GM12873 (cell line): ENCODE results near the gene SHE.

Experiments used
- CTCF ChIP-seq: IDR thresholded peaks from 2 replicates; pipeline ENCODE4 v1.5.1; 2012; ENCODE audit warnings: low read depth, mild to moderate bottlenecking, moderate library complexity, low read length, control low read depth; ENCODE audit not compliant: insufficient read depth; ENCODE audit errors: missing control alignments

The SHE gene

DNA sequence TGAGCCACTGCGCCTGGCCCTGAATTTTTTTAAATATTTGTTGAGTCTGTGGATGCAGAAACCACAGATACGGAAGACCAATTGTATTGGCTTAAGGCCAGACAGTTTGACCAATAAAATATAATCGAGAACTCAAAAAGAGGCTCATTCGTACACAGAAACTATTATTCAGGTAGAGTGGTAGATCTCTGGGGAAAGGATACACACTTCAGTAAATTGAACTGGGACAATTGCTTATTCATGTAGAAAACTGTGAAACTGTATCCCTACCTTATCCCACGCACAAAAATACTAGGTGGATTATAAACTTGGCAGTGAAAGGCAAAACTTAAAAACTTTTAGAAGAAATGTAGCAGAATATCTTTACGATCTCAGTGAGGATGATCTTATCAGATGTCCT lies 25.0 kb upstream of the SHE start:
- no peak for TF ChIP-seq CTCF

- no peak for TF ChIP-seq CTCF
Measured at GRCh38 chr1:154524881-154525280, 22.7 kb upstream of the SHE start.

DNA sequence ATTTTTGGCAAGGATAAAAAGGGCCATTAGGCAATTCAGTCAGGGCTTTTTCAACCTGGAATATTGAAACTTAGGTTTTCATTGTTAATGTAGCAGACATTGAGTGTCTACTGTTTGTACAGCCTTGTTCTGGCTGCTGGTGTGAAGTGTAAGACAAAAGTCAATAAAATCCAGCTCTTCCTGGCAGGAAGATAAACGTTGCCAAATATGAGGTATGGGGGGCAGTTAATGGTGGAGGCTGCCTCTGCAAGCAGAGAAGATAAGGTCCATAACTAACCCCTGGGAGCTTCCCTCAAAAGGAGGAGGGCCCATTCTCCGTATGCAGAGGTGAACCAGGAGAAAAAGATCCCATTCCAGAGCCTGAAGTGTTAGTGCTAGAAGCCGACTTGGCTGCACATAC lies 19.5 kb upstream of the SHE start:
- no peak for TF ChIP-seq CTCF

- no peak for TF ChIP-seq CTCF
Measured at GRCh38 chr1:154520333-154520732, 18.1 kb upstream of the SHE start.

- TF ChIP-seq CTCF, result no peak
Measured at GRCh38 chr1:154519591-154519991, 17.4 kb upstream of the SHE start.

- no peak for TF ChIP-seq CTCF
Measured at GRCh38 chr1:154517661-154518060, 15.4 kb upstream of the SHE start.

DNA sequence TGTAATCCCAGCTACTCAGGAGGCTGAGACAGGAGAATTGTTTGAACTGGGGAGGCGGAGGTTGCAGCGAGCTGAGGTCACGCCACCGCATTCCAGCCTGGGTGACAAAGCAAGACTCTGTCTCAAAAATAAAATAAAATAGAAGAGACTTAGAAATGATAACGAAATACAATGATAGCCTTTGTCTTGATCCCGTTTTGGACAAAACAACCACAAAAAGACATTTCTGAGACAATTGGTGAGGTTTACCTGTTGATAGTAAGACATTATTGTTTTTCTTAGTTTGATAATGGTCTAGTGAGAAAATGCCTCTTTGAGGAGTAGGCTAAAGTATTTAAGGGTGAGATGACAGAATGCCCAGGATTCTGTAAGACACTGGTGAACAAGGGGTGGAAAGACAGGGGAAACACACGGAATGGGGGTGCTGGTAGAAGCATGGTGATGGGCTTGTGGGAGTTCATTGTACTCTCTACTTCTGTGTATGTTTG lies 11.9 kb upstream of the SHE start:
- TF ChIP-seq CTCF, result no peak
